Hematopoietic multipotent progenitor cell treated with erythropoietin and hydrocortisone succinate and interleukin-3 and kit ligand, for 17 days (in vitro differentiated cells): ENCODE results near the gene FAAH2.
"Not testable (repeated sequence)": the region's sequence is repeated elsewhere in the genome, so short reads cannot be mapped to it uniquely, and the experiment has no call there.

Source experiments
- DNase-seq: peaks from one replicate; pipeline ENCODE4 v3.0.0-alpha.2; 2015; ENCODE audit warnings: low spot score

FAAH2 gene, protein sequence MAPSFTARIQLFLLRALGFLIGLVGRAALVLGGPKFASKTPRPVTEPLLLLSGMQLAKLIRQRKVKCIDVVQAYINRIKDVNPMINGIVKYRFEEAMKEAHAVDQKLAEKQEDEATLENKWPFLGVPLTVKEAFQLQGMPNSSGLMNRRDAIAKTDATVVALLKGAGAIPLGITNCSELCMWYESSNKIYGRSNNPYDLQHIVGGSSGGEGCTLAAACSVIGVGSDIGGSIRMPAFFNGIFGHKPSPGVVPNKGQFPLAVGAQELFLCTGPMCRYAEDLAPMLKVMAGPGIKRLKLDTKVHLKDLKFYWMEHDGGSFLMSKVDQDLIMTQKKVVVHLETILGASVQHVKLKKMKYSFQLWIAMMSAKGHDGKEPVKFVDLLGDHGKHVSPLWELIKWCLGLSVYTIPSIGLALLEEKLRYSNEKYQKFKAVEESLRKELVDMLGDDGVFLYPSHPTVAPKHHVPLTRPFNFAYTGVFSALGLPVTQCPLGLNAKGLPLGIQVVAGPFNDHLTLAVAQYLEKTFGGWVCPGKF

DNA sequence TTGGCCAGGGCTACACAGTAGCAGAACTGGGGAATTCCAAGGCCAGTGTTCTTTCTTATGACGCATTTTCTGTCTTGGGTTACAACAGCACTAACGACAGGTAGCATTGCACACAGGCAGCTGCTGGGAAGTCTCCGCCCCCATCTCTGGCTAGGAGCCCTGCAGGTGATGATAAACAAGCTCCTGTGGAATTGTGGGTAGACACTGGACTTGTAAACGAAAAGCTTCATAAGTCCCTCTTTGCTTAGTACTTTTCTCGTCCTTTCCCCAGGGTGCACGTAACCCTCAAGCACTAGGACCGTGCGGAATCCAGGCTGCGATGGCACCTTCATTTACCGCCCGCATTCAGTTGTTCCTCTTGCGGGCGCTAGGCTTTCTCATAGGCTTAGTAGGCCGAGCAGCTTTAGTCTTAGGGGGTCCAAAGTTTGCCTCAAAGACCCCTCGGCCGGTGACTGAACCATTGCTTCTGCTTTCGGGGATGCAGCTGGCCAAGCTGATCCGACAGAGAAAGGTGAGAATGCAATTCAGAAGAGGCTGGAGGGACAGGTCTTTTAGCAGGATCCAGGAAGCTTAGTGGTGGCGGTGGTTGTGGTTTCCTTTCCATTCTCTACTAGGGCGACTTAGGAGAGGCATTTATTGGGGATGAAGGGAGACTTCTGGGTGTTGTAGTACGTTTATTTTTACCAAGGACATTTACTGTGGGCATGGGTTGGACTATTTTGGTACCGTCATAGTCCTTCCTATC is at the start of gene FAAH2:
TSS of gene FAAH2 (plus strand) at position 200 of the 745 bp plus-strand sequence. CDS start at position 320, 120 bp downstream.
- no peak for DNase-seq

- DNase-seq, result no peak
Observed at GRCh38 chrX:57241967-57242366, 44.5 kb upstream of the FAAH2 start.

DNA sequence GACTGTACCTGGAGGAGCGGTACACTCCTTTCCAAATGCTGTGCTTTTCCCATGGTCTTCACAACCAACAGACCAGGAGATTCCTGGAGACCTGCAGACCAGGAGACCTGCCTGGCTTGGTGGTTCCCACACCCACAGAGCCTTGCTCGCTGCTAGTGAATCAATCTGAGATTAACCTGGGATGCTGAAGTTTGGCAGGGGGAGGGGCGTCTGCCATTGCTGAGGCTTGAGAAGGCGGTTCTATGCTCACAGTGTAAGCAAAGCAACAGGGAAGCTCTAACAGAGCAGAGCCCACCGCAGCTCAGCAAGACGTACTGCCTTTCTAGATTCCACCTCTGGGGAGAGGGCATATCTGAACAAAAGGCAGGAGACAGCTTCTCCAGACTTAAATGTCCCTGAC is 34.5 kb upstream of the FAAH2 start:
- no peak for DNase-seq

GRCh38 chrX:57265126-57265525 is 21.4 kb upstream of the FAAH2 start:
- no peak for DNase-seq

DNA sequence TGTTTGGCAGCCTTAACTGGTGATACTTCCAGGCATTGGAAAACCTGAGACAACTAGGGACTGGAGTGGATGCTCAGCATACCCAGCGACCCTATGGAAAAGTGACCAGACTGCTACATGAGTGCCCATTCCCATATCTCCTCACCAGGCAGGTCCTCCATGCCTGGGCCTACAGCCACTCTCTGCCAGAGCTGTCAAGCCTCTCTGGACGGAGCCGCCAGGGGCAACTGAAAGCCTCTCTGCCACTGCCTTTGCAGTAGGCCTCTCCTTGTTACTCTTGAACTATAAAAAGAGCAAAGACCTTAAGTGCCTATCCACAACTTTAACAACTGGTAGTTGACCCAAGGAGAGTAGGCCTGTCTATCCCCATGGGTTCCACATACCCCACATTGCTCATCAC is 20.2 kb upstream of the FAAH2 start:
- no peak for DNase-seq

- DNase-seq, result no peak
Observed at GRCh38 chrX:57266871-57267270, 19.6 kb upstream of the FAAH2 start.

DNA sequence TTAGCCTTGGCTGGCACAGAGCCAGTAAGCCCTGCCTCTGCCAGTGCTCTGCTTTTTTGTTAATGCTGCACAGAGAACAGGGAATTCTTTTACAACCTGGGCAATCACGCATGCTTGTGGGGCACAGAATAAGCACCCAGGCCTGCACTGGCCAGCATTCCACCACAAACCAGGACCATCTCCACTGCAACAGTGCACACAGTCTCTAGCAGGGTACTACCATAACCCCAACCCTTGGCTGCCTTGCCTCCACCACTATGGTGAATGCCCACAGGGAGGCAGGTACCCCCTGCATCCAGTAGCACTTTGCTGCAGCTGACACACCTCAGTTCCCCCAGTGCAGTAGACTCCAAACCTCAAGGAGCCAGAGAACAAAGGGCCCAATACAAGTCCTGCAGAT is 19.2 kb upstream of the FAAH2 start:
- DNase-seq, result no peak

GRCh38 chrX:57270980-57271379 is 15.5 kb upstream of the FAAH2 start:
- DNase-seq, result no peak

DNA sequence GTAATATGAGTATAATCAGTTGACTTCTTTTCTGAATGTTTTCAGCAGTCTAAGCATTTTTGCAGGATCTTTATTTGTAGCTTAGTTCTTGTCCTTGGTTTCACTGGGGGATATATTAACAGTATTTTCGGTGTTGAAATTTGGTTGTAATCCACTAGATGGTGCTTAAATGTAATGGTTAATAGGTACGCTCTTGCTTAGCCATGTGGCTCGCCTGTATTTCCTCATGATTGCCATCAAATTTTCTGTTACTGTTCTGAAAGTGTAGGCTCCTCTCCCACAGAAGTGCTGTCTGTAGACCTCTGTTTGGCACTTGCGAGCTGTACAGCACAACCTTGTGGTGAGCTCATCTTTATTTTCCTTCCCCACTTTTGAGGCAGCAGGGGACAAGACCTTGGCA is 3.9 kb upstream of the FAAH2 start:
- DNase-seq, result no peak

- DNase-seq, result no peak
Observed at GRCh38 chrX:57285001-57285400, 1.5 kb upstream of the FAAH2 start.

DNA sequence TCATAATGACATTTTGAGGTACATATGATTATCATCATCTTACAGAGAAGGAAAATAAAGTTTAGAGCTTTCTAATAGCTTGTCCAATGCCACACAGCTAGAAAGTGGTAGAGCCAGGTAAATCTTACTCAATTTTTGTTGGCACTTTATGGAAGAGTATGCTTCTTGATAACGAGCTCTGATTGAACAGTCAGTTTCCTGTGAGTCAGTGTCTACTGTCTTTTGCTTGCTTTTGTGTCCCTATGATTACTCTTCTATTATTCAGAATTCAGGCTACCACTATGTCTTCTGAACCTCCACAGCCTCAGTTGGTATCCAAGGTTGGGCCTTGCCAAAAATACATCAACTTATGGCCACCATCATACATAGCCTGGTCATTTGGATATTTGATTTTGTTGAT is 2.6 kb downstream of the FAAH2 start:
- no peak for DNase-seq

GRCh38 chrX:57294961-57295360 is 8.5 kb downstream of the FAAH2 start:
- DNase-seq, result no peak

DNA sequence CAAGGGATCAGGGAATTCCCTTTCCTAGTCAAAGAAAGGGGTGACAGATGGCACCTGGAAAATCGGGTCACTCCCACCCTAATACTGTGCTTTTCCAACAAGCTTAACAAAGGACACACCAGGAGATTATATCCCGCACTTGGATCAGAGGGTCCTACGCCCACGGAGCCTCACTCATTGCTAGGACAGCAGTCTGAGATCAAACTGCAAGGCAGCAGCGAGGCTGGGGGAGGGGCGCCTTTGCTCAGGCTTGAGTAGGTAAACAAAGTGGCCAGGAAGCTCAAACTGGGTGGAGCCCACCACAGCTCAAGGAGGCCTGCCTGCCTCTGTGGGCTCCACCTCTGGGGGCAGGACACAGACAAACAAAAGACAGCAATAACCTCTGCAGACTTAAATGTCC is 9.2 kb downstream of the FAAH2 start:
- DNase-seq, result not testable (repeated sequence)

DNA sequence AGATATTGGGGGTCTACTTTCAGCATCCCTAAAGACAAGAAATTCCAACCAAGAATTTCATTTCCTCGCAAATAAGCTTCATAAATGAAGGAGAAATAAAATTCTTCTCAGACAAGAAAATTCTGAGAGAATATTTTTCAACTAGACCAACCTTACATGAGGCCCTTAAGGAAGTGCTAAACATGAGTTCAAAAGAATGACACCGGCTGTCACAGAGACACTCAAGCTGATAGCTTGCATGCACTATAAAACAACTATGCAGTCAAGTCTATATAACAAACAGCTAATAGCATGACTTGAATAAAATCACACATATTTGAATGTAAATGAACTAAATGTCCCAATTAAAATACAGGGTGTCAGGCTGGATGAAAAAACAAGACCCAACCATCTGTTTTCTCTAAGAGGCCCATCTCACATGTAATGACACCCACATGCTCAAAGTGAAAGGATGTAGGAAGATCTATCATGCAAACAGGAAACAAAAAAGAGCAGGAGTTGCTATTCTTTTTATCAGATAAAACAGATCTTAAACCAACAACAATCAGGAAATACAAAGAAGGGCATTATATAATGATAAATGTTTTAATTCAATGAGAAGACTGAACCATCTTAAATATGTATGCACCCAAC is 27.2 kb downstream of the FAAH2 start:
- no peak for DNase-seq

GRCh38 chrX:57329008-57329407 is 42.5 kb downstream of the FAAH2 start:
- no peak for DNase-seq

GRCh38 chrX:57335790-57336189 is 49.3 kb downstream of the FAAH2 start:
- DNase-seq, result not testable (repeated sequence)

GRCh38 chrX:57353472-57354132 is 67.1 kb downstream of the FAAH2 start:
- no peak for DNase-seq

DNA sequence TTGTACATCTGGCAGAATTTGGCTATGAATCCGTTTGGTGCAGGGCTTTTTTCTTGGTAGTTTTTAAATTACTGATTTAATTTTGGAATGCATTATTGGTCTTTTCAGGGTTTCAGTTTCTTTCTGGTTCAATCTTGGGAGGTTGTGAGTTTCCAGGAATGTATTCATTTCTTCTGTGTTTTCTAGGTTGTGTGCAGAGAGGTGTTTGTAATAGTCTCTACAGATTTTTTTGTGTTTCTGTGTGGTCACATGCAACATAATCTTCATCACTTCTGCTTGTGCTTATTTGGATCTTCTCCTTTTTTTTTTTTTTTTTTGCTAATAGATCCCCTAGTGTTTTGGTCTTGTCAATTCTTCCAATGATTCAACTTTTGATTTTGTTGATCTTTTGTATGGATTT is 77.6 kb downstream of the FAAH2 start:
- DNase-seq, result no peak

- no peak for DNase-seq
Observed at GRCh38 chrX:57366430-57366829, 79.9 kb downstream of the FAAH2 start.

- DNase-seq, result no peak
Observed at GRCh38 chrX:57367649-57368048, 81.1 kb downstream of the FAAH2 start.

DNA sequence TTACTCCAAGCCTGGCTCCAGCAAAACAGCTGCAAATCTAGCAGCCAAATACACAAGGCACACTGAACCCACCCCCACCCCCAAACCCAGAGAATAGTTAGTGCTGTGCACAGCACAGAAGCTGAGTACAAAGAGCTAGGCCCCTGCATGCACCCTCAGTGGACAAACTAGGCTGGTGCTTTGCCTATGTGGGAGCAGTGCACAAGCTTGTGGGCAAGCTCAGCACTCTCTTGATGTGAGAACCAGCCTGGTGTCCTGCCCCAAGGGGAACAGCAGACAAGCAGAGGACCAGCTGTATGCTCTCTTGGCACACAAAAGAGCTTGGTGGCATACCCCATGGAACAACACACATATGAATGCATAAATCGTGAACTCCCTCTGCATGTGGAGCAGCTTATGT is 81.7 kb downstream of the FAAH2 start:
- no peak for DNase-seq

DNA sequence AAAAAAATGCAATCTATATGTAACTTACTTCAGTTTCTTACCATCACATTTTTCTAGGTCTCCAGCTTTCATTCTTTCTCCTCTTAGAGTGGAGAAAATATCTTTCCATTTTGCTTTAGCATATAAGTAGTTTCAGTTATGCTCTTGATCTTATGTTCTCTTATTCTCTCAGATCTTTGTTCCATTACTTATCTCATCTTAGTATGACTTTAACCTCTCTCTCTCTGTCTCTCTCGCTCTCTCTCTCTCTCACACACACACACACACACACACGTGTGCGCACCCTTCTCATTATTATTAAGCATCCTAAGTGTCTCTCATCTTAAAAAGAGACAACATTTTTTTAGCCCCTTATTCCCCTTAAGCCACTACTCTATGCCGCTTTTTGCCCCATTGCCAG is 92.8 kb downstream of the FAAH2 start:
- no peak for DNase-seq
